ENCODE data around the gene PANK1. TPM values are rescaled to one million over a fixed set of nuclear protein-coding genes. Genes with fewer than 3 reads are reported as not detected.

The PANK1 gene
- total and polyA plus RNA-seq, 2 donors (not counting 3 experiments of a cell fraction or from before 2014, with no cell fraction given) = 2.0 to 6.3 TPM

DNA sequence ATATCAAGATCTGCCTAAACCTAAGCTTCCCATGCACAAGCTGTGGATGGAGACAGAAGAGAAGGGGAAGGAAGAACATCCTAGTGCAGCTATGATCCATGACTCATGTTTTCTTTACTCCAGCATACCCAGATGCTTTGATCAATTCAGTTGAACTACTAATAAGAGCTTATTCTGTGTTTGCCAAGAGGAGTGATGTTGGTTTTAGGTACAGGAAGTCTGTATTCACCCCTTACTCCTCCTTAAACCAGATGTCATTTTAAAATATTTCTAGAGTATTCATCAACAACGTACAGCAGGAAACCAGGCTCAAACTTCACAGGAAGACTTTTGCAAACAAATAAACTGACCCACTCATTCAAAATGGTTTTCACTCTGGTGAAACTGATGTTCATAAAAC is 29.2 kb downstream of the PANK1 start:
- dilution Hi-C loops (cut with MboI; ENCODE audit: extremely low pct_ligation_motif_present, low sequenced_read_pairs) = no loop called here
- FAIRE-seq = peak; percentile 12
- intact Hi-C loops (cut with micrococcal nuclease) = loop anchor here (5.0 kb wide), 1 partner anchor 1096 kb away; no protein-coding TSS in a partner anchor
- H3K27ac ChIP-seq (ENCODE audit: insufficient read depth, low read depth, low read length) = no peak overlapping the region
- ChIA-PET POLR2A (no interaction called here), CTCF (interaction anchor here (0.9 kb wide), 1 partner anchor 10 kb away, joined by 3 read pairs; no protein-coding TSS in a partner anchor)
- peak overlapping the region; percentile 36 for H3K4me2 ChIP-seq (ENCODE audit: insufficient read depth, low read length)
- H3K4me3 ChIP-seq (replicated peaks in 1 of 3; ENCODE audit: insufficient read depth in 1 of 3, low read depth in 1 of 3, low read length in 3 of 3) = no peak overlapping the region
- no peaks in the 10 kb centered on the region for H3K79me2 ChIP-seq (ENCODE audit: control insufficient read depth, insufficient read depth, low read length)
- no peak overlapping the region for H3K9ac ChIP-seq (replicated peaks; ENCODE audit: extremely low read depth, insufficient read depth, low read length)
- no peaks in the 10 kb centered on the region for H4K20me1 ChIP-seq (replicated peaks; ENCODE audit: control insufficient read depth, extremely low read depth, insufficient read depth, low read length)
- H3K9me1 ChIP-seq (replicated peaks; ENCODE audit: control insufficient read depth, extremely low read depth, insufficient read depth, low read length) = no peaks in the 10 kb centered on the region
- DNase-seq (ENCODE audit: low read depth, low spot score) = peak; percentile 39
- no peaks in the 10 kb centered on the region for H3K27me3 ChIP-seq (ENCODE audit: control insufficient read depth in 2 of 2, insufficient read depth in 2 of 2, low read length in 2 of 2)
- H3K36me3 ChIP-seq (ENCODE audit: control insufficient read depth in 2 of 2, extremely low read depth in 1 of 2, insufficient read depth in 2 of 2, low read length in 2 of 2) = no peaks in the 10 kb centered on the region
- peaks cover 10% of the 10 kb centered on the region for H3K4me1 ChIP-seq (ENCODE audit: control insufficient read depth, extremely low read depth, insufficient read depth, low read length)
- H3K9me3 ChIP-seq (replicated peaks; ENCODE audit: control insufficient read depth, insufficient read depth, low read length) = no peaks in the 10 kb centered on the region
- BruUV-seq (replicated peaks) = no TSS peak
- TF ChIP-seq JUN (IDR thresholded peaks at IDR 0.05; ENCODE audit: borderline replicate concordance, insufficient read depth, insufficient read length, low read depth) (peak; percentile 12), GATA2 (IDR thresholded peaks at IDR 0.05; ENCODE audit: insufficient read depth, insufficient read length, low read depth, low read length) (no peak), FOS (IDR thresholded peaks at IDR 0.05; ENCODE audit: borderline replicate concordance, insufficient read depth, low read length) (peak; percentile 62), EZH2 (IDR thresholded peaks at IDR 0.05; ENCODE audit: borderline replicate concordance, low read depth, low read length, severe bottlenecking) (no peak)
- TF ChIP-seq, protein P1, sequence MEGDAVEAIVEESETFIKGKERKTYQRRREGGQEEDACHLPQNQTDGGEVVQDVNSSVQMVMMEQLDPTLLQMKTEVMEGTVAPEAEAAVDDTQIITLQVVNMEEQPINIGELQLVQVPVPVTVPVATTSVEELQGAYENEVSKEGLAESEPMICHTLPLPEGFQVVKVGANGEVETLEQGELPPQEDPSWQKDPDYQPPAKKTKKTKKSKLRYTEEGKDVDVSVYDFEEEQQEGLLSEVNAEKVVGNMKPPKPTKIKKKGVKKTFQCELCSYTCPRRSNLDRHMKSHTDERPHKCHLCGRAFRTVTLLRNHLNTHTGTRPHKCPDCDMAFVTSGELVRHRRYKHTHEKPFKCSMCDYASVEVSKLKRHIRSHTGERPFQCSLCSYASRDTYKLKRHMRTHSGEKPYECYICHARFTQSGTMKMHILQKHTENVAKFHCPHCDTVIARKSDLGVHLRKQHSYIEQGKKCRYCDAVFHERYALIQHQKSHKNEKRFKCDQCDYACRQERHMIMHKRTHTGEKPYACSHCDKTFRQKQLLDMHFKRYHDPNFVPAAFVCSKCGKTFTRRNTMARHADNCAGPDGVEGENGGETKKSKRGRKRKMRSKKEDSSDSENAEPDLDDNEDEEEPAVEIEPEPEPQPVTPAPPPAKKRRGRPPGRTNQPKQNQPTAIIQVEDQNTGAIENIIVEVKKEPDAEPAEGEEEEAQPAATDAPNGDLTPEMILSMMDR (IDR thresholded peaks at IDR 0.05; ENCODE audit: extremely low read depth in 1 of 2, insufficient read depth in 1 of 2, low read depth in 1 of 2, low read length in 2 of 2) = no peak
- no peak overlapping the region for H2AFZ ChIP-seq (ENCODE audit: low read depth, low read length)

DNA sequence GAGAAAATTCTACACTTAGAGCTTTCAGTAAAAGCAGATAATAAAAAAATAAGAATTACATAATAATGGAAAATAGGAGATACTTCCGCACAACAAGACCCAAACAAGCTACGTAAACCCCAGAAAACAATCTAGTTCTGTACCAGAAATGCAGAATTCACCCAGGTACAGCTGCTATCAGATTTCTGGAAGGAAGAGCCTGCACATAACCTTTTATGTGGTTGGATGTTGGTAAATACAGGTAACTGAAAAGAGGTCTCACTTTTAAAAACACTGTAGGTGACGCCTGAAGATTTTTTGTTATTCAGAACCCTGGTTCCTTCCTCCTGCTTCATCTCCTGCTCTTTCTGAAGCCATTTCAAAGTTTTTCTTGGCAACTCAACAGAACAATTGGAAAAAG is 29.9 kb downstream of the PANK1 start:
- dilution Hi-C loops (cut with MboI; ENCODE audit: extremely low pct_ligation_motif_present, low sequenced_read_pairs) (no loop called here), intact Hi-C loops (cut with micrococcal nuclease) (loop anchor here (5.0 kb wide), 1 partner anchor 1097 kb away; no protein-coding TSS in a partner anchor)
- FAIRE-seq (no peak), DNase-seq (ENCODE audit: low read depth, low spot score) (no peak)
- Histone ChIP-seq H3K4me2 (ENCODE audit: insufficient read depth, low read length) (no peak overlapping the region), H3K9me3 (replicated peaks; ENCODE audit: control insufficient read depth, insufficient read depth, low read length) (no peaks in the 10 kb centered on the region), H3K79me2 (ENCODE audit: control insufficient read depth, insufficient read depth, low read length) (no peaks in the 10 kb centered on the region), H3K36me3 (ENCODE audit: control insufficient read depth in 2 of 2, extremely low read depth in 1 of 2, insufficient read depth in 2 of 2, low read length in 2 of 2) (no peaks in the 10 kb centered on the region), H3K4me1 (ENCODE audit: control insufficient read depth, extremely low read depth, insufficient read depth, low read length) (peaks cover 10% of the 10 kb centered on the region), H3K27ac (ENCODE audit: insufficient read depth, low read depth, low read length) (no peak overlapping the region), H4K20me1 (replicated peaks; ENCODE audit: control insufficient read depth, extremely low read depth, insufficient read depth, low read length) (no peaks in the 10 kb centered on the region), H3K9ac (replicated peaks; ENCODE audit: extremely low read depth, insufficient read depth, low read length) (no peak overlapping the region), H3K4me3 (replicated peaks in 1 of 3; ENCODE audit: insufficient read depth in 1 of 3, low read depth in 1 of 3, low read length in 3 of 3) (no peak overlapping the region), H2AFZ (ENCODE audit: low read depth, low read length) (no peak overlapping the region), H3K9me1 (replicated peaks; ENCODE audit: control insufficient read depth, extremely low read depth, insufficient read depth, low read length) (no peaks in the 10 kb centered on the region), H3K27me3 (ENCODE audit: control insufficient read depth in 2 of 2, insufficient read depth in 2 of 2, low read length in 2 of 2) (no peaks in the 10 kb centered on the region)
- ChIA-PET CTCF (interaction anchor here (0.9 kb wide), 1 partner anchor 11 kb away, joined by 3 read pairs; no protein-coding TSS in a partner anchor), POLR2A (no interaction called here)
- TF ChIP-seq POLR2AphosphoS5 (IDR thresholded peaks at IDR 0.05; ENCODE audit: insufficient read depth, low read depth, low read length) (no peak), GATA2 (IDR thresholded peaks at IDR 0.05; ENCODE audit: insufficient read depth, insufficient read length, low read depth, low read length) (no peak), JUN (IDR thresholded peaks at IDR 0.05; ENCODE audit: borderline replicate concordance, insufficient read depth, insufficient read length, low read depth) (no peak), POLR2A (IDR thresholded peaks at IDR 0.05; ENCODE audit: low read depth, low read length) (no peak), EZH2 (IDR thresholded peaks at IDR 0.05; ENCODE audit: borderline replicate concordance, low read depth, low read length, severe bottlenecking) (no peak), MYC (IDR thresholded peaks at IDR 0.05; ENCODE audit: low read depth, low read length) (no peak), FOS (IDR thresholded peaks at IDR 0.05; ENCODE audit: borderline replicate concordance, insufficient read depth, low read length) (no peak)
- TF ChIP-seq, protein P1 (IDR thresholded peaks at IDR 0.05; ENCODE audit: extremely low read depth in 1 of 2, insufficient read depth in 1 of 2, low read depth in 1 of 2, low read length in 2 of 2) = no peak
- TF ChIP-seq, protein P2, sequence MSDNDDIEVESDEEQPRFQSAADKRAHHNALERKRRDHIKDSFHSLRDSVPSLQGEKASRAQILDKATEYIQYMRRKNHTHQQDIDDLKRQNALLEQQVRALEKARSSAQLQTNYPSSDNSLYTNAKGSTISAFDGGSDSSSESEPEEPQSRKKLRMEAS (IDR thresholded peaks at IDR 0.05; ENCODE audit: insufficient read depth, insufficient read length) = no peak
- no TSS peak for BruUV-seq (replicated peaks)

All from endothelial cell of umbilical vein (primary cell).